Kidney (tissue), 14 donors: ENCODE results near the gene SETSIP. TPM values are rescaled to one million over a fixed set of nuclear protein-coding genes. Genes with fewer than 3 reads are reported as not detected.

ENCODE experiments used
- DNase-seq, 5 donors: peaks; one replicate each; pipeline ENCODE4 v3.0.0-alpha.2; 2013 to 2020
- FAIRE-seq: peaks from 2 replicates; lab custom pipeline; 2012; peaks lifted over from hg19 to GRCh38; lab: Jason Lieb, UNC
- H3K27ac ChIP-seq, 2 donors: one replicate each; pipeline ENCODE4 v1.7.0; 2013; ENCODE audit warnings: low read depth in 2 of 2, low read length in 2 of 2, inconsistent platforms in 1 of 2
- H3K27me3 ChIP-seq: one replicate; pipeline ENCODE4 v1.7.1; 2013; ENCODE audit warnings: low read length, inconsistent platforms; ENCODE audit not compliant: control insufficient read depth, insufficient read depth
- H3K36me3 ChIP-seq, 3 donors: one replicate each; pipeline versions ENCODE4 v1.7.0 to v1.7.1; 2013; ENCODE audit warnings: low read length in 3 of 3, control low read depth in 1 of 3, inconsistent platforms in 1 of 3; ENCODE audit not compliant: insufficient read depth in 3 of 3, control insufficient read depth in 2 of 3
- H3K4me1 ChIP-seq, 3 donors: one replicate each; pipeline versions ENCODE4 v1.7.0 to v1.7.1; 2013; ENCODE audit warnings: low read length in 3 of 3, inconsistent platforms in 1 of 3, low read depth in 1 of 3; ENCODE audit not compliant: control insufficient read depth in 2 of 3, insufficient read depth in 2 of 3
- H3K4me3 ChIP-seq, 3 donors: one replicate each; pipeline versions ENCODE4 v1.7.0 to v1.8.1; 2013; ENCODE audit warnings: low read length in 3 of 3, control low read depth in 1 of 3, inconsistent platforms in 1 of 3
- H3K9ac ChIP-seq, 3 donors: one replicate each; pipeline versions ENCODE4 v1.7.0 to v1.7.1; 2013; ENCODE audit warnings: low read length in 3 of 3, control low read depth in 1 of 3, inconsistent platforms in 1 of 3
- H3K9me3 ChIP-seq, 3 donors: one replicate each; pipeline versions ENCODE4 v1.7.0 to v1.7.1; 2013; ENCODE audit warnings: low read length in 3 of 3, control low read depth in 1 of 3, inconsistent platforms in 1 of 3; ENCODE audit not compliant: control insufficient read depth in 2 of 3, insufficient read depth in 1 of 3
- CTCF ChIP-seq: IDR thresholded peaks from 3 replicates; pipeline ENCODE4 v1.5.1; 2012; ENCODE audit warnings: mild to moderate bottlenecking, moderate library complexity, borderline replicate concordance; ENCODE audit not compliant: insufficient read depth; ENCODE audit errors: extremely low read depth
- intact Hi-C: fragments of 100-400 bp; cut with DNase I; formaldehyde crosslinking; loops from one replicate; pipeline ENCODE4 v1.11.1; 2022
- polyA plus RNA-seq: library from polyadenylated mRNA; stranded (reverse); fragments of 350-450 nt; fragmentation: Illumina TruSeq; extraction: RNeasy Lipid Tissue Mini Kit (QIAGEN cat#74804); gene quantifications from one replicate; pipeline ENCODE4 v1.2.3, GENCODE V29; 2014; ENCODE audit warnings: low read depth, low replicate concordance; ENCODE audit not compliant: insufficient read depth
- total RNA-seq: library from RNA; stranded (reverse); fragmentation: NEBNext Ultra II Directional; extraction: Animal tissue kit (Norgen Biotek cat#: 25700); gene quantifications from one replicate; pipeline ENCODE4 v1.2.1, GENCODE V29; 2021
- donor health status: control.
- donor health status: control.
- donor health status: control.
- donor health status: control.
- donor health status: control.
- donor health status: DM: yes; HTN: yes; CAD: no.
- donor health status: Normal renal cell carcinoma (clear cell type).

SETSIP gene
- total and polyA plus RNA-seq, 2 donors from 2014 or later = not detected

- Histone ChIP-seq H3K27ac (no peak overlapping the region), H3K9ac (no peak overlapping the region), H3K36me3 (no peaks in the 10 kb centered on the region), H3K4me1 (no peaks in the 10 kb centered on the region), H3K9me3 (peaks cover 0 to 15% (median 0%) of the 10 kb centered on the region in 3 donors), H3K4me3 (no peak overlapping the region), H3K27me3 (no peaks in the 10 kb centered on the region)
- FAIRE-seq = no peak
- TF ChIP-seq CTCF = no peak
- no peak for DNase-seq
- intact Hi-C loops = no loop called here
Observed at GRCh38 chr1:92087542-92087941, 12.3 kb upstream of the SETSIP start.

- TF ChIP-seq CTCF = no peak
- no peak for FAIRE-seq
- intact Hi-C loops = no loop called here
Observed at GRCh38 chr1:92085727-92086126, 10.5 kb upstream of the SETSIP start.

GRCh38 chr1:92084651-92085050 is 9.4 kb upstream of the SETSIP start:
- H3K36me3 ChIP-seq = no peaks in the 10 kb centered on the region
- H3K27me3 ChIP-seq = no peaks in the 10 kb centered on the region
- no peak for TF ChIP-seq CTCF
- intact Hi-C loops = no loop called here
- no peak overlapping the region for H3K27ac ChIP-seq
- H3K9ac ChIP-seq = no peak overlapping the region
- H3K4me3 ChIP-seq = no peak overlapping the region
- DNase-seq = no peak
- no peaks in the 10 kb centered on the region for H3K4me1 ChIP-seq
- no peak for FAIRE-seq
- peaks cover 0 to 15% (median 0%) of the 10 kb centered on the region in 3 donors for H3K9me3 ChIP-seq

More at GRCh38 chr1:92085727-92086126, 10.5 kb upstream of the SETSIP start:
- H3K27me3 ChIP-seq = no peaks in the 10 kb centered on the region
- H3K9ac ChIP-seq = no peak overlapping the region
- no peak overlapping the region for H3K4me3 ChIP-seq
- H3K27ac ChIP-seq = no peak overlapping the region
- H3K4me1 ChIP-seq = no peaks in the 10 kb centered on the region
- H3K36me3 ChIP-seq = no peaks in the 10 kb centered on the region
- peak in 1 of 5 donors; percentile 1 for DNase-seq
- peaks cover 0 to 15% (median 0%) of the 10 kb centered on the region in 3 donors for H3K9me3 ChIP-seq

- DNase-seq (no peak), FAIRE-seq (no peak)
- Histone ChIP-seq H3K4me1 (no peaks in the 10 kb centered on the region), H3K9me3 (peaks cover 0 to 11% (median 0%) of the 10 kb centered on the region in 3 donors), H3K9ac (peak overlapping the region in 2 of 3 donors; percentile 31 to 91), H3K27me3 (no peaks in the 10 kb centered on the region), H3K4me3 (peak overlapping the region; percentile 60 to 97 (median 72)), H3K27ac (no peak overlapping the region), H3K36me3 (no peaks in the 10 kb centered on the region)
- TF ChIP-seq CTCF = no peak
- intact Hi-C loops = no loop called here
Observed at GRCh38 chr1:92081031-92081430, 5.8 kb upstream of the SETSIP start.
